A549 (cell line): Measurements from ENCODE around the gene NLRP10. TPM values are rescaled to one million over a fixed set of nuclear protein-coding genes. Genes with fewer than 3 reads are reported as not detected.

ENCODE experiments used
- ATAC-seq, 2 experiments: fragments of 200-7000 bp in 1 of 2; fragments of >200 bp in 1 of 2; cut with Nextera tagmentation in 1 of 2; cut with Tn5 transposase in 1 of 2; 3 replicates each; pipeline versions ENCODE4 v1.8.0 to v1.9.1; 2018 to 2020; ENCODE audit warnings: mild to moderate bottlenecking in 1 of 2, moderate library complexity in 1 of 2
- CTCF ChIA-PET: fragments of 300-600 bp; sonication (Branson Sonifier 250); formaldehyde crosslinking; extraction: SDS; loops from one replicate; lab custom pipeline; 2021; ENCODE audit warnings: antibody characterized with exemption, inconsistent platforms; lab: Yijun Ruan, JAX
- POLR2A ChIA-PET: fragments of 350-600 bp; formaldehyde crosslinking; extraction: SDS; loops from one replicate; lab custom pipeline; 2021; ENCODE audit warnings: antibody characterized with exemption, inconsistent platforms; lab: Yijun Ruan, JAX
- DNase-seq, 2 experiments: peaks; one replicate each; pipeline versions ENCODE4 v3.0.0 to v3.0.0-alpha.2; 2011 to 2016; ENCODE audit warnings: low read depth in 1 of 2, low spot score in 1 of 2
- FAIRE-seq: peaks from 2 replicates; lab custom pipeline; 2011; peaks lifted over from hg19 to GRCh38; lab: Jason Lieb, UNC
- H3K27ac ChIP-seq, 2 experiments: fragments of >200 bp; sonication (Bioruptor Twin); formaldehyde crosslinking; 3 replicates each; pipeline ENCODE4 v1.5.1; 2016 to 2017
- H3K4me1 ChIP-seq: fragments of >200 bp; sonication (Bioruptor Twin); formaldehyde crosslinking; 3 replicates; pipeline ENCODE4 v1.6.1; 2016
- H3K4me2 ChIP-seq: fragments of >200 bp; sonication (Bioruptor Twin); formaldehyde crosslinking; 3 replicates; pipeline ENCODE4 v1.6.1; 2016
- H3K4me3 ChIP-seq: fragments of >200 bp; sonication (Bioruptor Twin); formaldehyde crosslinking; 3 replicates; pipeline ENCODE4 v1.5.1; 2016
- H3K9me3 ChIP-seq: fragments of >200 bp; sonication (Bioruptor Twin); formaldehyde crosslinking; 3 replicates; pipeline ENCODE4 v1.6.1; 2016
- CEBPB ChIP-seq, 2 experiments: fragments of >200 bp in 1 of 2; sonication (Bioruptor Twin) in 1 of 2; formaldehyde crosslinking in 1 of 2; IDR thresholded peaks; 2 replicates each; pipeline ENCODE4 v1.6.1; 2012 to 2016
- EHMT2 ChIP-seq: fragments of 200-600 bp; sonication (generic); IDR thresholded peaks from 2 replicates; pipeline ENCODE4 v1.6.1; 2016; ENCODE audit warnings: antibody characterized with exemption, low read depth, mild to moderate bottlenecking, moderate library complexity
- FOSL2 ChIP-seq, 2 experiments: fragments of 450-650 bp in 1 of 2; fragments of >200 bp in 1 of 2; sonication (Bioruptor Twin) in 1 of 2; formaldehyde crosslinking; IDR thresholded peaks; 2 replicates each; pipeline versions ENCODE4 v1.5.0 to v1.6.1; 2016 to 2020; ENCODE audit warnings: mild to moderate bottlenecking in 1 of 2, moderate library complexity in 1 of 2
- GATA3 ChIP-seq: IDR thresholded peaks from 2 replicates; pipeline ENCODE4 v1.6.1; 2012; ENCODE audit warnings: borderline replicate concordance
- HEYL ChIP-seq: fragments of 250-450 bp; sonication (Bioruptor Pico); IDR thresholded peaks from 2 replicates; pipeline ENCODE4 v1.8.0; 2021; ENCODE audit warnings: mild to moderate bottlenecking, moderate library complexity
- HMGXB4 ChIP-seq: fragments of 250-450 bp; sonication (Bioruptor Pico); IDR thresholded peaks from 2 replicates; pipeline ENCODE4 v1.5.0; 2021; ENCODE audit warnings: mild to moderate bottlenecking, moderate library complexity, borderline replicate concordance
- KDM5A ChIP-seq: fragments of 200-600 bp; sonication (generic); IDR thresholded peaks from 2 replicates; pipeline ENCODE4 v1.6.1; 2016; ENCODE audit warnings: antibody characterized with exemption, mild to moderate bottlenecking
- MAFK ChIP-seq: fragments of 450-650 bp; IDR thresholded peaks from 2 replicates; pipeline ENCODE4 v1.6.1; 2014; ENCODE audit not compliant: partially characterized antibody
- MAX ChIP-seq: IDR thresholded peaks from 2 replicates; pipeline ENCODE4 v1.6.1; 2012
- PHF8 ChIP-seq: fragments of 200-600 bp; sonication (generic); IDR thresholded peaks from 2 replicates; pipeline ENCODE4 v1.6.1; 2016; ENCODE audit warnings: low read depth, mild to moderate bottlenecking, antibody characterized with exemption, moderate library complexity, borderline replicate concordance
- POLR2A ChIP-seq: IDR thresholded peaks from 2 replicates; pipeline ENCODE4 v1.6.1; 2012; ENCODE audit warnings: mild to moderate bottlenecking, low read length
- RCOR1 ChIP-seq: fragments of 150-350 bp; IDR thresholded peaks from 2 replicates; pipeline ENCODE4 v1.6.1; 2014; ENCODE audit warnings: antibody characterized with exemption, low read length, low read depth
- ZC3H11A ChIP-seq: fragments of 450-650 bp; IDR thresholded peaks from 2 replicates; pipeline ENCODE4 v1.6.1; 2014; ENCODE audit warnings: antibody characterized with exemption, mild to moderate bottlenecking
- ZSCAN20 ChIP-seq: fragments of 250-450 bp; sonication (Bioruptor Pico); IDR thresholded peaks from 2 replicates; pipeline ENCODE4 v1.8.0; 2022; ENCODE audit warnings: mild to moderate bottlenecking, moderate library complexity
- WGBS: methylation state at CpG from one replicate; pipeline ENCODE4 v1.1.6; 2017; ENCODE audit errors: missing lambda C conversion rate; 5-methylcytosine and 5-hydroxymethylcytosine counted together
- polyA plus RNA-seq, 4 experiments: library from polyadenylated mRNA; depleted of rRNA in 3 of 4; stranded (reverse); fragments of >200 nt; fragmentation: RNase III in 1 of 4; extraction: RNeasy Plus Mini Kit Qiagen cat#74134 plus additional on column Dnase treatment in 1 of 4; gene quantifications; 2 replicates in 3 of 4; 3 replicates in 1 of 4; pipeline ENCODE4 v1.2.3, GENCODE V29; 2011 to 2017
- TF ChIP-seq, protein P1 (sequence below): fragments of >200 bp; sonication (Bioruptor Twin); formaldehyde crosslinking; IDR thresholded peaks from 3 replicates; pipeline ENCODE4 v1.5.1; 2016

The NLRP10 gene
- polyA plus RNA-seq, 2 of the 4 experiments (the other 2 are of a cell fraction) = not detected

- FAIRE-seq (no peak), ATAC-seq (no peak), DNase-seq (no peak)
- TF ChIP-seq PHF8 (no peak), GATA3 (no peak), MAX (no peak), FOSL2 (IDR thresholded peaks at IDR 0.05) (no peak), FOSL2 (CRISPR knock-in tag; IDR thresholded peaks at IDR 0.05) (no peak), KDM5A (no peak), ZSCAN20 (no peak)
- TF ChIP-seq, protein P1, sequence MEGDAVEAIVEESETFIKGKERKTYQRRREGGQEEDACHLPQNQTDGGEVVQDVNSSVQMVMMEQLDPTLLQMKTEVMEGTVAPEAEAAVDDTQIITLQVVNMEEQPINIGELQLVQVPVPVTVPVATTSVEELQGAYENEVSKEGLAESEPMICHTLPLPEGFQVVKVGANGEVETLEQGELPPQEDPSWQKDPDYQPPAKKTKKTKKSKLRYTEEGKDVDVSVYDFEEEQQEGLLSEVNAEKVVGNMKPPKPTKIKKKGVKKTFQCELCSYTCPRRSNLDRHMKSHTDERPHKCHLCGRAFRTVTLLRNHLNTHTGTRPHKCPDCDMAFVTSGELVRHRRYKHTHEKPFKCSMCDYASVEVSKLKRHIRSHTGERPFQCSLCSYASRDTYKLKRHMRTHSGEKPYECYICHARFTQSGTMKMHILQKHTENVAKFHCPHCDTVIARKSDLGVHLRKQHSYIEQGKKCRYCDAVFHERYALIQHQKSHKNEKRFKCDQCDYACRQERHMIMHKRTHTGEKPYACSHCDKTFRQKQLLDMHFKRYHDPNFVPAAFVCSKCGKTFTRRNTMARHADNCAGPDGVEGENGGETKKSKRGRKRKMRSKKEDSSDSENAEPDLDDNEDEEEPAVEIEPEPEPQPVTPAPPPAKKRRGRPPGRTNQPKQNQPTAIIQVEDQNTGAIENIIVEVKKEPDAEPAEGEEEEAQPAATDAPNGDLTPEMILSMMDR = no peak
- no peak within 1 kb of the TSS for H3K4me3 ChIP-seq
- POLR2A ChIA-PET = no interaction called here
- H3K4me2 ChIP-seq = no peak within 1 kb of the TSS
- H3K27ac ChIP-seq = no peak within 1 kb of the TSS
- no peaks in the 10 kb centered on the region for H3K4me1 ChIP-seq
- CTCF ChIA-PET = no interaction called here
- 4% methylated on average over 2 of the region's 2 CpGs for WGBS
- 0 out of 3 replicates have a peak, but pooled peaks cover 3% of the 10 kb centered on the region for H3K9me3 ChIP-seq
These were observed 23.6 kb downstream of the NLRP10 start, which contains the start of gene OR10A3 for GRCh38 chr11:7941608-7942007. TSS of gene OR10A3 (minus strand) at chr11:7941708. CDS start at chr11:7939520, 2,188 bp downstream.

- TF ChIP-seq RCOR1 (no peak), ZC3H11A (no peak), POLR2A (no peak), PHF8 (no peak), ZSCAN20 (no peak), HMGXB4 (CRISPR knock-in tag) (no peak), MAFK (peak; percentile 82), CEBPB (IDR thresholded peaks at IDR 0.05) (no peak)
- TF ChIP-seq, protein P1 = no peak
- under 1% methylated on average over 5 of the region's 5 CpGs for WGBS
- no peak for FAIRE-seq
- Histone ChIP-seq H3K4me3 (no peak overlapping the region), H3K9me3 (0 out of 3 replicates have a peak, but pooled peaks cover 3% of the 10 kb centered on the region), H3K4me1 (no peaks in the 10 kb centered on the region), H3K27ac (no peak overlapping the region), H3K4me2 (no peak overlapping the region)
- no peak for DNase-seq
- ChIA-PET CTCF (no interaction called here), POLR2A (no interaction called here)
- ATAC-seq = no peak
These were observed 24.1 kb downstream of the NLRP10 start for GRCh38 chr11:7941146-7941545.

GRCh38 chr11:7936615-7937014 lies 28.6 kb downstream of the NLRP10 start:
- no peak for ATAC-seq
- no peak overlapping the region for H3K4me2 ChIP-seq

More at GRCh38 chr11:7936615-7937014, 28.6 kb downstream of the NLRP10 start:
- CTCF ChIA-PET = no interaction called here
- FAIRE-seq = no peak
- Histone ChIP-seq H3K4me1 (no peaks in the 10 kb centered on the region), H3K27ac (no peak overlapping the region), H3K4me3 (no peak overlapping the region), H3K9me3 (no peaks in the 10 kb centered on the region)
- POLR2A ChIA-PET = no interaction called here
- no peak for DNase-seq
- 4% methylated on average over 1 of the region's 1 CpG for WGBS
- TF ChIP-seq HEYL (no peak), EHMT2 (no peak)
